ENCODE measurements around the gene SEC16A.

The SEC16A gene

GRCh38 chr9:136517950-136518349 is 35.1 kb upstream of the SEC16A start:
- no peak for DNase-seq (ENCODE audit: low read depth)

GRCh38 chr9:136517012-136517743 is 34.3 kb upstream of the SEC16A start:
- DNase-seq (ENCODE audit: low read depth): no peak

GRCh38 chr9:136516191-136516654 is 33.4 kb upstream of the SEC16A start:
- no peak for DNase-seq (ENCODE audit: low read depth)

GRCh38 chr9:136515276-136515675 is 32.4 kb upstream of the SEC16A start:
- DNase-seq (ENCODE audit: low read depth): no peak

- no peak for DNase-seq (ENCODE audit: low read depth)
These were observed 31.3 kb upstream of the SEC16A start for GRCh38 chr9:136514022-136514714.

- no peak for DNase-seq (ENCODE audit: low read depth)
These were observed 30.4 kb upstream of the SEC16A start for GRCh38 chr9:136513191-136513590.

GRCh38 chr9:136512651-136513071 is 29.8 kb upstream of the SEC16A start:
- peak; percentile 25 for DNase-seq (ENCODE audit: low read depth)

GRCh38 chr9:136511670-136512592 is 29.1 kb upstream of the SEC16A start:
- DNase-seq (ENCODE audit: low read depth): no peak

- no peak for DNase-seq (ENCODE audit: low read depth)
These were observed 28.4 kb upstream of the SEC16A start for GRCh38 chr9:136511144-136511669.

GRCh38 chr9:136510561-136510960 is 27.7 kb upstream of the SEC16A start:
- no peak for DNase-seq (ENCODE audit: low read depth)

- DNase-seq (ENCODE audit: low read depth): no peak
These were observed 26.7 kb upstream of the SEC16A start for GRCh38 chr9:136509549-136509948.

GRCh38 chr9:136508729-136509500 is 26.1 kb upstream of the SEC16A start:
- DNase-seq (ENCODE audit: low read depth): no peak

GRCh38 chr9:136507992-136508375 is 25.1 kb upstream of the SEC16A start:
- no peak for DNase-seq (ENCODE audit: low read depth)

- no peak for DNase-seq (ENCODE audit: low read depth)
These were observed 24.6 kb upstream of the SEC16A start for GRCh38 chr9:136507221-136507991.

- no peak for DNase-seq (ENCODE audit: low read depth)
These were observed 23.6 kb upstream of the SEC16A start for GRCh38 chr9:136506425-136506824.

GRCh38 chr9:136505406-136506403 is 22.9 kb upstream of the SEC16A start:
- no peak for DNase-seq (ENCODE audit: low read depth)

- DNase-seq (ENCODE audit: low read depth): no peak
These were observed 21.9 kb upstream of the SEC16A start for GRCh38 chr9:136504512-136505348.

GRCh38 chr9:136502940-136503550 is 20.2 kb upstream of the SEC16A start:
- DNase-seq (ENCODE audit: low read depth): no peak

All from stimulated activated CD8-positive, alpha-beta memory T cell treated with anti-CD3 and anti-CD28 coated beads, Interleukin-15, amount 100 ng/mL, for 24 hours (primary cell).